ENCODE data around the gene CALCOCO1.

DNA sequence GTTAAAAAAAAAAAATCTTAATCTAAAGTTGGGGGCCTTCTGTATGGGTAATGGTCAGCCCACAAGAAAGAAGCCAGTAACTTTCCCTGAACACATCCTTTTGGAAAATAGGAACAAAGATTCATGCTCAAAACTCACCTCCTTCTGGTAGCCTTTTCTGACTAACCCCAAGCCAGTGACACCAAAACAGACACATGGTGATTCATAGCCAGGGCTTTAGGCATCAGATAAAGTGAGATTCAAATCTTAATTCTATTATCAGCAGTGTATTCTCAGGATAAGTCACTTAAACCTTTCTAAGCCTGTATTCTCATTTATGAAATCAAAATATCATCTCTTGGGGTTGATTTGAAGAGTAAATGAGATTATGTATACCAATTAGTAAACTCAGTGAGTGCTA lies 56.3 kb downstream of the CALCOCO1 start:
- TF ChIP-seq, protein P1, sequence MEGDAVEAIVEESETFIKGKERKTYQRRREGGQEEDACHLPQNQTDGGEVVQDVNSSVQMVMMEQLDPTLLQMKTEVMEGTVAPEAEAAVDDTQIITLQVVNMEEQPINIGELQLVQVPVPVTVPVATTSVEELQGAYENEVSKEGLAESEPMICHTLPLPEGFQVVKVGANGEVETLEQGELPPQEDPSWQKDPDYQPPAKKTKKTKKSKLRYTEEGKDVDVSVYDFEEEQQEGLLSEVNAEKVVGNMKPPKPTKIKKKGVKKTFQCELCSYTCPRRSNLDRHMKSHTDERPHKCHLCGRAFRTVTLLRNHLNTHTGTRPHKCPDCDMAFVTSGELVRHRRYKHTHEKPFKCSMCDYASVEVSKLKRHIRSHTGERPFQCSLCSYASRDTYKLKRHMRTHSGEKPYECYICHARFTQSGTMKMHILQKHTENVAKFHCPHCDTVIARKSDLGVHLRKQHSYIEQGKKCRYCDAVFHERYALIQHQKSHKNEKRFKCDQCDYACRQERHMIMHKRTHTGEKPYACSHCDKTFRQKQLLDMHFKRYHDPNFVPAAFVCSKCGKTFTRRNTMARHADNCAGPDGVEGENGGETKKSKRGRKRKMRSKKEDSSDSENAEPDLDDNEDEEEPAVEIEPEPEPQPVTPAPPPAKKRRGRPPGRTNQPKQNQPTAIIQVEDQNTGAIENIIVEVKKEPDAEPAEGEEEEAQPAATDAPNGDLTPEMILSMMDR (conservative IDR thresholded peaks at IDR 0.05) = no peak
- no peak for TF ChIP-seq EZH2 (IDR thresholded peaks at IDR 0.05; ENCODE audit: low read depth)

Measured in PC-9 (cell line).